Measurements from ENCODE around the gene TMEM92. TPM values are rescaled to one million over a fixed set of nuclear protein-coding genes. Genes with fewer than 3 reads are reported as not detected.

Gene TMEM92
- 0.09 TPM in 1 of 2 replicates, not detected in the other for total RNA-seq

DNA sequence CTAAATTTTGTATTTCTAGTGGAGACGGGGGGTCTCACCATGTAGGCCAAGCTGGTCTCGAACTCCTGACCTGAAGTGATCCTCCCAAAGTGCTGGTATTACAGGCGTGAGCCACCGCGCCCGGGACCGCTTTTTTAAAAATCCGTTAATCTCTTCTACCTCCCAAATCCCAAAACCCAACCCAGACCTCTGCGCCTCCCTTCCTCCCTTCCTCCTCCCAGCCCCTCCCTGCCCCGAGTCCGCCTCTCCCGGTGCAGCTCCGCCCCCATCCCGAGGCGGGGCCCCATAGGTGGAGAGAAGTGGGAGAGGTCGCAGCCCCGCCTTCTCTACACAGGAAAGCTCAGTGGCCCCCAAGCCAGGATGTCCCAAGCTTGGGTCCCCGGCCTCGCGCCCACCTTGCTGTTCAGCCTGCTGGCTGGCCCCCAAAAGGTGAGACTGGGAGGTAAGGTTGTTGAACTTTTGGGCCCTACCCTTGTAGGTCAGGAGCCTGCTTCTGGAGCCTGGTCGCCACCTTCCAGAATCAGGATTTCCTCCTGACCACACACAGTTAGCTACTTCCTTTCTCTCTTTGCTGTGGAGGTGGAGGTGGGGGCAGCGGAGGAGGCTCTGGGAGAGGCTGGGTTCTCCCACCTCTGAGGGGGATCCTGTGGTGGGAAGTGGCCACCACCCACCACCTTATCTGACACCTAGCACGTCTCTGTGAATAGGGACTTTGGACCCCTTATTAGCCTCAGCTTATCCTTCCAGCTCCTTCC, at the start of gene TMEM92:
Gene TMEM92 (plus strand): TSS at position 325 of the 755 bp plus-strand sequence. CDS start 36 bp downstream, at position 361.

Other genes with a start within 250 kb of the TMEM92 start
- 20.8 and 218 TPM in 2 replicates for gene ITGA3, start 218.4 kb upstream of the TMEM92 start, total RNA-seq
- gene PDK2, start 179.1 kb upstream of the TMEM92 start, total RNA-seq: 21.9 and 22.4 TPM in 2 replicates
- gene SAMD14, start 144.3 kb upstream of the TMEM92 start, total RNA-seq: 1.4 and 3.2 TPM in 2 replicates
- gene PPP1R9B, start 123.8 kb upstream of the TMEM92 start, total RNA-seq: 39.2 and 46.4 TPM in 2 replicates
- 0.26 and 0.47 TPM in 2 replicates for gene SGCA, start 108.5 kb upstream of the TMEM92 start, total RNA-seq
- 5,508 and 7,896 TPM in 2 replicates for gene COL1A1, start 72.8 kb upstream of the TMEM92 start, total RNA-seq
- gene XYLT2, start 71.7 kb downstream of the TMEM92 start, total RNA-seq: 28.8 and 32.2 TPM in 2 replicates
- gene MRPL27, start 98.7 kb downstream of the TMEM92 start, total RNA-seq: 46.5 and 59.5 TPM in 2 replicates
- 0.35 and 3.4 TPM in 2 replicates for gene EME1, start 98.8 kb downstream of the TMEM92 start, total RNA-seq
- 84.1 and 150 TPM in 2 replicates for gene LRRC59, start 123.1 kb downstream of the TMEM92 start, total RNA-seq
- 26.7 and 40.0 TPM in 2 replicates for gene ACSF2, start 151.8 kb downstream of the TMEM92 start, total RNA-seq
- gene CHAD, start 194.4 kb downstream of the TMEM92 start, total RNA-seq: not detected in 2 replicates
- 13.7 and 21.5 TPM in 2 replicates for gene RSAD1, start 204.4 kb downstream of the TMEM92 start, total RNA-seq
- gene MYCBPAP, start 234.0 kb downstream of the TMEM92 start, total RNA-seq: 0.09 and 0.23 TPM in 2 replicates